ENCODE results near the gene WDFY4. TPM values are rescaled to one million over a fixed set of nuclear protein-coding genes. Genes with fewer than 3 reads are reported as not detected.
A peak's percentile ranks its signal among the peaks of the same experiment; 100 is the strongest.

WDFY4 gene
- total and polyA plus RNA-seq, 2 of the 4 experiments (the other 2 are of a cell fraction): not detected

DNA sequence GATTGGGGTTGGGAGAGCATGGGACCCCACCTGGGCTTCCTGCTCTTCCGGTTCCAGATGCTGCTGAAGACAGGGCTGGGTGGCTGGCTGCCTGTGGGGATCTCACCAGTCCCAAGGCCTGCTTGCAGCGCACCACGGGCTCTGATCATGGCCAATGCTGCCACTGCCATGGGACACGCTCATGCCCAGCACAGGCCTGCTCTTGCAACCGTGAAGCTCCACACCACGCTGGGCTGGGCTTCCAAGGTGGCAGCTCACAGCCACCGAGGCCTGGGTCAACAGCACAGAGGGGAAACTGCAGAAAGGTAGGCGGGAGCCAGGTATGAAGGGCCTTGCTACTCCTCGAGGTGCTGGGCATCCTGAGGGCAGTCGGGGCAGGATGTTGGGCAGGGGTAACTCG, 327.1 kb downstream of the WDFY4 start:
- Histone ChIP-seq H2AK9ac (replicated peaks; ENCODE audit: low read depth, low read length, poor library complexity) (peak overlapping the region; percentile 58), H2BK5ac (ENCODE audit: low read depth, low read length, poor library complexity, severe bottlenecking) (no peak overlapping the region), H3K4me1 (ENCODE audit: control insufficient read depth, insufficient read depth, low read length) (peaks cover 6% of the 10 kb centered on the region; the same call in 1 of the 2 replicates), H3K36me3 (ENCODE audit: control insufficient read depth, insufficient read depth, low read length) (peaks cover 1% of the 10 kb centered on the region; the same call in 1 of the 2 replicates), H4K20me1 (ENCODE audit: insufficient read depth, low read length) (no peaks in the 10 kb centered on the region), H3K4ac (ENCODE audit: low read depth, low read length) (no peak overlapping the region), H3K14ac (replicated peaks; ENCODE audit: low read depth, low read length) (no peak overlapping the region), H3K4me3 (ENCODE audit: insufficient read depth, low read depth, low read length) (no peak overlapping the region), H4K91ac (ENCODE audit: insufficient read depth, low read depth, low read length) (no peak overlapping the region), H3K18ac (ENCODE audit: low read depth, low read length) (no peak overlapping the region), H2BK20ac (ENCODE audit: low read depth, low read length) (no peak overlapping the region), H3K9ac (ENCODE audit: low read depth, low read length) (no peak overlapping the region), H4K5ac (ENCODE audit: low read depth, low read length) (no peak overlapping the region), H4K8ac (ENCODE audit: low read depth in 2 of 2, low read length in 2 of 2) (no peak overlapping the region), H3K79me1 (ENCODE audit: low read depth in 1 of 2, low read length in 2 of 2) (no peaks in the 10 kb centered on the region), H3K9me1 (ENCODE audit: insufficient read depth, low read length) (no peaks in the 10 kb centered on the region), H3K9me3 (ENCODE audit: control insufficient read depth, insufficient read depth, low read length) (no peaks in the 10 kb centered on the region), H3K23ac (ENCODE audit: low read depth, low read length) (no peak overlapping the region), H2AFZ (replicated peaks; ENCODE audit: low read length, poor library complexity) (no peak overlapping the region), H2BK15ac (ENCODE audit: low read depth, low read length) (no peak overlapping the region), H2BK120ac (ENCODE audit: low read depth, low read length) (no peak overlapping the region), H2AK5ac (ENCODE audit: low read depth, low read length) (no peak overlapping the region), H3K27ac (ENCODE audit: insufficient read depth, low read length) (no peak overlapping the region), H3K4me2 (ENCODE audit: low read depth, low read length) (no peak overlapping the region), H3K56ac (ENCODE audit: extremely low read depth, insufficient read depth, low read length) (no peak overlapping the region), H3K27me3 (ENCODE audit: control insufficient read depth, insufficient read depth, low read length) (peaks cover 6% of the 10 kb centered on the region)
- TF ChIP-seq NFE2L2 (IDR thresholded peaks at IDR 0.05; ENCODE audit: low read depth, low read length) (no peak), RCOR1 (IDR thresholded peaks at IDR 0.05; ENCODE audit: insufficient replicate concordance, low read length) (no peak), CHD1 (IDR thresholded peaks at IDR 0.05; ENCODE audit: low read depth, low read length) (no peak), BHLHE40 (IDR thresholded peaks at IDR 0.05; ENCODE audit: low read depth, low read length) (no peak), SMC3 (IDR thresholded peaks at IDR 0.05; ENCODE audit: low read depth, low read length) (no peak), MAZ (IDR thresholded peaks at IDR 0.05; ENCODE audit: borderline replicate concordance, low read depth, low read length) (no peak), MAFK (IDR thresholded peaks at IDR 0.05; ENCODE audit: low read depth, low read length) (no peak), CEBPB (IDR thresholded peaks at IDR 0.05; ENCODE audit: low read depth, low read length) (no peak), POLR2A (IDR thresholded peaks at IDR 0.05; ENCODE audit: low read depth, low read length) (no peak), RFX5 (IDR thresholded peaks at IDR 0.05; ENCODE audit: low read depth, low read length) (no peak)
- TF ChIP-seq, protein P1, sequence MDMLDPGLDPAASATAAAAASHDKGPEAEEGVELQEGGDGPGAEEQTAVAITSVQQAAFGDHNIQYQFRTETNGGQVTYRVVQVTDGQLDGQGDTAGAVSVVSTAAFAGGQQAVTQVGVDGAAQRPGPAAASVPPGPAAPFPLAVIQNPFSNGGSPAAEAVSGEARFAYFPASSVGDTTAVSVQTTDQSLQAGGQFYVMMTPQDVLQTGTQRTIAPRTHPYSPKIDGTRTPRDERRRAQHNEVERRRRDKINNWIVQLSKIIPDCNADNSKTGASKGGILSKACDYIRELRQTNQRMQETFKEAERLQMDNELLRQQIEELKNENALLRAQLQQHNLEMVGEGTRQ (IDR thresholded peaks at IDR 0.05; ENCODE audit: low read depth, low read length): no peak
- dilution Hi-C loops (cut with HindIII; ENCODE audit: low sequenced_read_pairs, unreplicated experiment): no loop called here
- DNase-seq (no peak), ATAC-seq (ENCODE audit: low read depth) (no peak)
- ChIA-PET POLR2A (ENCODE audit: unreplicated experiment) (no interaction called here), CTCF (interaction anchor here (1.0 kb wide), 1 partner anchor 152 kb away, joined by 4 read pairs; no protein-coding TSS in a partner anchor)
- 73% methylated on average over 5 of the region's 11 CpGs; no CpG with 5 or more reads in 1 of the 2 experiments for WGBS, 2 experiments (ENCODE audit: extremely low coverage in 2 of 2, insufficient read length in 1 of 2)
- BruUV-seq (replicated peaks): no TSS peak
- in situ Hi-C loops (cut with MboI; ENCODE audit: low sequenced_read_pairs): no loop called here
- intact Hi-C loops (cut with micrococcal nuclease): no loop called here

Data from IMR-90 (cell line).